GM19193 (cell line): ENCODE measurements around the gene SRRT.

Source experiments
- POLR2A ChIP-seq: IDR thresholded peaks from 4 replicates; pipeline ENCODE4 v1.6.1; 2011; ENCODE audit not compliant: insufficient read depth, insufficient read length; ENCODE audit errors: extremely low read depth

Gene SRRT

DNA sequence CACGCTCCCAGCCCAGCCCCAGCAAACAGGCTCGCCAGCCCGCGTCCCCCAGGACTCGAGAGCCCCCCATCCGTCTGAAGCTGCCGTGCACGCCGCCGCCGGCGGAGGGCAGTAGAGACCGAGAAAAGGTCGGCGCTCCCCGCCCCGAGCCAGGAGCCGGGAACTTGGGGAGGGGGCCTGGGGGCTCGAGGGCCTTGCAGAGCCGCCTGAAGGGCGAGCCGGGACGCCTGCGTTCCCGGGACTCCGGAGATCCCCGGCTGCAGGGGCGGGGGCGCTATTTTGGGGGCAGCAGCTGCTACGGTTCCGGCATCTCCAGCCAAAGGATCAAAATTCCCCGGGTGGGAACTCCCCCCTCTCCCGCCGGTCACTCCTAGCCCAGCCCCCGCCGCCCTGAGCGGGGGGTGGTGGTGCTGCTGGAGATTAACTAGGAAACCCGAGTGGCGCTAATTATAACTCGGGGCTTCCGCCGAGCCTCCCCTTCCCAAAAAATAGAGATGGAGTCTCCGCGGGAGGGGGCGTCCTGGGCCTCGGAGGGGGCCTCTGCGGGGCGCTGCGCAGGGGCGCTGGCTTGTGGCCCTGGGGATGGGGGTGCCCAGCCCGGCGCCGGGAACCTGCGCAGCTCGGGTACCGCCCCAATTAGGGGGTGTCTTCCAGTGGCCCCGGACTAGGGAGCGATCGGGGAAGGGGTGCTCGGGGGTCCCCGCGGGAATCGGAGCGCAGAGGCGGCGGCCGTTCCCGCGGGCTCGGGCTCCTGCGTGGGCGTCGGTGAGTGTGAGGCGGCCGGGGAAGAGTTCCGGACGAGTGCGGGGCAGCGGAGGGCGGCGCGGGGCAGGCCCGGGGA, 20.2 kb downstream of the SRRT start:
- TF ChIP-seq POLR2A: no peak

DNA sequence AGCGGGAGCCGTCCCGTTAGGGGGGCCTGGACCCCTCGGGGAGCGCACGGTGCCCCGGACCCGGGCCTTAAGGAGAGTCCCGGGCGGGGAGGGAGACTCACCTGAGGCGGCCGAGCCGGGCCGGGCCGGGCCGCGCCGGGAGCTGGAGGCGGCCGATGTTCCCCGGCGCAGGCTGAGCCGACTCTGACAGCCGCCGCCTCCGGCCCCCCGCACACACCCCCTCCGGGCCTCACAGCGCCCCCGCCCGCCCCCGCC, 20.7 kb downstream of the SRRT start, which contains the start of gene ACHE:
ACHE (minus strand) TSS at position 188 of the 255 bp plus-strand sequence. CDS start 1,656 bp downstream, outside the sequence.
- no peak for TF ChIP-seq POLR2A

DNA sequence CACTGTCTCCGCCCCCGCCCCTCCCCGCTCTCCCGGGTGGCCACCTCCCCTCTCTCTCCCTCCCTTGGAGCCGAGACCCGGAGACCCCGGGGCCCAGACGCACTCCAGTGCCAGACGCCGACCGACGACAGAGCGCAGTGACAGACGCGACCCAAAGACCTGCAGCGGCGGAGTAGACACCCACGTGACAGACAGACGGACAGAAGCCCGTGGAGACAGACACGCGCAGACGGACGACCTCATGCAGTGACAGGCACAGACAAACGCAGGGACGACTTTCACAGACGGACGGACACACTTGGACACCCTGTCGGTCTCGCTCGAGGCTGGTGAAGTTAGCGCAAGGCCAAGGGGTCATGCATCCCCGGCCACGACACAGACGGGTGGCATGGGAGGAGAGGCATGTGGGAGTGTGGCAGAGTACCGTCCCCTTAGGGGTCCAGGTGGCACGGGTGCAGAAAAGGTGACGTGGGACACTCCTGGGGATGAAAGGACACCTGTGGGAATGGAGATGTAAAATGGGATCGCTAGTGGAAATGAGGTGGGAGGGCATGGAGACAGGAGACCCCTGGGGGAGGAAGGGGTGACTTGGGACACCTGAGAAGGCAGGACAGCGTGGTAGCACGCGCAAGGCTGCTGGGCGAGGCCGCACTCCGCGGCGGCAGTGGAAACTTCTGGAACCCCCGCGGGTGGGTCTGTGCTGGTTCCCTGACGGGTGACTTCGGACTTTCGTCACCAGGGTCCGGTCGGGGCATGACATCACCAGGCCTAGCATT, 21.2 kb downstream of the SRRT start:
- TF ChIP-seq POLR2A: no peak

- no peak for TF ChIP-seq POLR2A
These were observed 22.1 kb downstream of the SRRT start for GRCh38 chr7:100896732-100897608.

DNA sequence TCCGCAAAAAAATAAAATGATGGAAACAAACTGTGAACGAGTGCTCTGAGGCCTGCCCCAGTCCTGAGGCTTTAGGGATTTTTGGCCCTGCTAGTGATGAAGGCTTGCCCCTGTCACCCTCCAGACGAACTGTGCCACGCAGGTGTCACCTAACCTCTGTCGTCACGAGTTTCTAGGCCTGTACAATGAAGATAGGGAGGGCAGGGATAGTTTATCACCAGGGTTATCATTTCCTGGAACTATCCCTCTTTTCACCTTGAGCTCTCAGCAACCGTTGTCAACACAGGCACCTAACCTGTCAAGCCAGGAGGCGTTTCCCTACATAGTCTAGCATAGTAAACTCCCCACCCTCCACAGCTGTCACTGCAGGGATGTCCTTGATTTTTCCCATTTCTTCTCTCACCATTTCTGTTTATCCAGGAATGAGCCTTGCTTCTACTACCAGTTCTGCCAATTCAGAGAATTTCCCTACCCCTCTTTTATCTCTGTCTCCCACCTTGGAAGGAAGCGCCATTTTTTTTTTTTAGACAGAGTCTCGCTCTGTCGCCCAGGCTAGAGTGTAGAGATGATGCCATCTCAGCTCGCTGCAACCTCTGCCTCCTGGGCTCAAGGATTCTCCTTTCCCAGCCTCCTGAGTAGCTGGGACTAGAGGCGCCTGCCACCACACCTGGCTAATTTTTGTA, 23.0 kb downstream of the SRRT start:
- TF ChIP-seq POLR2A: no peak

DNA sequence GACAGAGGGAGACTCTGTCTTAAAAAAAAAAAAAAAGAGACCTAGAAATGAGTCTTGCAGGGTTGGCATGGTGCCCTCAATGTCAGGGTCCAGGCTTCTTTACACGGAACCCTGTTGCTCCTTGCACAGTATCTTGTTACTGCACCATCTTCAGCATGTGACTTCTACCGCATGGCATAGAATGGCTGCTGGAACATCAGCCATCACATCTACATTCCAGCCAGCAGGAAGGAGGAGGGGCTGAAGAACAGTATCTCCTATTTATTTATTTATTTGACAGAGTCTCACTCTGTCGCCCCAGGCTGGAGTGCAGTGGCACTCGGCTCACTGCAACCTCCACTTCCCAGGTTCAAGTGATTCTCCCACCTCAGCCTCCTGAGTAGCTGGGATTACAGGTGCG, 24.5 kb downstream of the SRRT start:
- TF ChIP-seq POLR2A: no peak

DNA sequence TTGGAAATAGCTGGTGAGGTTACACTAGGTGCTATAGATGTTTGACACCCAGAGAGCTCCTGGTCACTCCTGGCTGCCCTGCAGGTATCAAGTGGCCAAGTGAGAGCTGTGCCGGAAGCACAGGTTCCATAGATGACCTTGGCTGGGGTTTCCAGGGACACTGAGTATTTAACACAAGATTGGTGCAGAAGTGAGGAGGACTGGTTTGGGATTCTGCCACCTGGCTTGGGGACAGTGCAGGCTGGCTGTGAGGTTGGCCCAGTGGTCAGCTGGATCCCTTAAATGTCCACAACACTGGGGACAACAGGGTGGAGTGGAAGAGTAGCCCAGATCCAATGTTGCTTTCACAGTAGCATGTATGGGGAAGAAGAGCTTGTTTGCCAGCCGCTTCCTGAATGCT, 26.1 kb downstream of the SRRT start:
- no peak for TF ChIP-seq POLR2A

DNA sequence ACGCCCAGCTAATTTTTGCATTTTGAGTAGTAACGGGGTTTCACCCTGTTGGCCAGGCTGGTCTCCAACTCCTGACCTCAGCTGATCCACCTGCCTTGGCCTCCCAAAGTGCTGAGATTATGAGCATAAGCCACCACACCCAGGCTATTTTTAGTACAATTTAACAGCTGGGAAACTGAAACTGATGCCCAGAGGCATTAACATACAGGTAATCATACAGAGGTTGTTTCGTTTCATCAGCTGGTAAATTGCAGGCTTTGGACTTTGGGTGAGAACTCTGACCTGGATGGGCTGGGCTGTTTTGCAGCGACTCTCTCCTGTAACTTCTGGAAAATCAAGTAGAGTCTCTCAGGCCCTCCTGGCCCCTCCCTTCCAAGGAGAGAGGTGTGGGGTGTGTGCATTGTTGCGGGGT, 27.0 kb downstream of the SRRT start:
- no peak for TF ChIP-seq POLR2A

DNA sequence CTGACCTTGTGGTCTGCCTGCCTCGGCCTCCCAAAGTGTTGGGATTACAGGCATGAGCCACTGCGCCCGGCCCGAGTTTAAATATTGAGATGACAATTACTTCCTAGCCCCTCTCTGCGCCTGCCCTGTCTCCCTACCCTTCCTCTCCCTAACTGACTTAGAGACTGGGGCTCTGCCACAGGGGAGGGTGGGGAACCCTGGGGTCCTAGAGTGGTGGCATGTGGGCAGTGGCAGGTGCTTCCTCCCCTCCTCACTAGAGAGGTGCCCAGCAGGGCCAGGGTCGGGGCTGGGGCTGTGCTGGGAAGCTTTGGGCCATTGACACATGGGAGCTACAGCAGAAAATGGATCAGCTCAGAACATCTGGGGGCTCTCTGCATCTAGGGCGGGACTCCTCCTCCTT, 27.7 kb downstream of the SRRT start:
- TF ChIP-seq POLR2A: no peak

- no peak for TF ChIP-seq POLR2A
These were observed 33.6 kb downstream of the SRRT start for GRCh38 chr7:100908512-100908911.

GRCh38 chr7:100911484-100911883, 36.6 kb downstream of the SRRT start:
- TF ChIP-seq POLR2A: no peak

GRCh38 chr7:100914208-100914878, 39.4 kb downstream of the SRRT start:
- no peak for TF ChIP-seq POLR2A

GRCh38 chr7:100914879-100915447, 40.1 kb downstream of the SRRT start:
- no peak for TF ChIP-seq POLR2A

- TF ChIP-seq POLR2A: no peak
These were observed 46.1 kb downstream of the SRRT start for GRCh38 chr7:100921039-100921438.
